Smooth muscle cell (in vitro differentiated cells): Measurements from ENCODE around the gene AK3. TPM values are rescaled to one million over a fixed set of nuclear protein-coding genes. Genes with fewer than 3 reads are reported as not detected.

Source experiments
- DNase-seq: peaks from one replicate; lab custom pipeline; 2025; ENCODE audit not compliant: unreplicated experiment; lab: John Stamatoyannopoulos, UW
- H2AFZ ChIP-seq: fragments of 200-600 bp; sonication (generic); 2 replicates; pipeline ENCODE4 v1.6.0; 2016; ENCODE audit warnings: antibody characterized with exemption, low read depth, mild to moderate bottlenecking
- H3F3A ChIP-seq: fragments of 200-600 bp; sonication (generic); 2 replicates; pipeline ENCODE4 v1.6.0; 2017; ENCODE audit warnings: antibody characterized with exemption, low read depth
- H3K27ac ChIP-seq: fragments of 200-600 bp; sonication (generic); 2 replicates; pipeline ENCODE4 v1.5.1; 2016; ENCODE audit warnings: low read depth, mild to moderate bottlenecking
- H3K27me3 ChIP-seq: fragments of 200-600 bp; sonication (generic); 2 replicates; pipeline ENCODE4 v1.6.1; 2016; ENCODE audit warnings: low read depth, mild to moderate bottlenecking
- H3K36me3 ChIP-seq: fragments of 200-600 bp; sonication (generic); 2 replicates; pipeline ENCODE4 v1.5.1; 2016; ENCODE audit warnings: low read depth
- H3K4me1 ChIP-seq: fragments of 200-600 bp; sonication (generic); 2 replicates; pipeline ENCODE4 v1.5.1; 2016; ENCODE audit warnings: low read depth
- H3K4me2 ChIP-seq: fragments of 200-600 bp; sonication (generic); 2 replicates; pipeline ENCODE4 v1.6.0; 2016; ENCODE audit warnings: mild to moderate bottlenecking
- H3K4me3 ChIP-seq: fragments of 200-600 bp; sonication (generic); 2 replicates; pipeline ENCODE4 v1.5.1; 2016; ENCODE audit warnings: mild to moderate bottlenecking
- H3K79me2 ChIP-seq: fragments of 200-600 bp; sonication (generic); 2 replicates; pipeline ENCODE4 v1.6.0; 2016; ENCODE audit warnings: low read depth, mild to moderate bottlenecking
- H3K9ac ChIP-seq: fragments of 200-600 bp; sonication (generic); 2 replicates; pipeline ENCODE4 v1.6.0; 2016; ENCODE audit warnings: low read depth
- H3K9me3 ChIP-seq: fragments of 200-600 bp; sonication (generic); replicated peaks from 2 replicates; pipeline ENCODE4 v1.5.1; 2016; ENCODE audit warnings: low read depth
- H4K20me1 ChIP-seq: fragments of 200-600 bp; sonication (generic); 2 replicates; pipeline ENCODE4 v1.6.0; 2016; ENCODE audit warnings: low read depth
- CTCF ChIP-seq: fragments of 200-600 bp; sonication (generic); IDR thresholded peaks from 2 replicates; pipeline ENCODE4 v1.5.1; 2017; ENCODE audit warnings: borderline replicate concordance, mild to moderate bottlenecking, antibody characterized with exemption; ENCODE audit not compliant: insufficient read depth, poor library complexity, severe bottlenecking
- WGBS: methylation state at CpG from one replicate; pipeline ENCODE4 v1.1.7; 2016; ENCODE audit warnings: low lambda C conversion rate; 5-methylcytosine and 5-hydroxymethylcytosine counted together
- polyA plus RNA-seq: library from polyadenylated mRNA; unstranded; fragments of >200 nt; fragmentation: Nextera tagmentation; extraction: Ambion mirVana; gene quantifications from 2 replicates; pipeline ENCODE4 v1.2.1, GENCODE V29; 2016
- total RNA-seq: library from RNA; depleted of rRNA; stranded (reverse); fragments of >200 nt; gene quantifications from 2 replicates; pipeline ENCODE4 v1.2.3, GENCODE V29; 2014

The AK3 gene
- total and polyA plus RNA-seq, 2 experiments from 2014 or later, result 28.7 to 49.3 TPM

DNA sequence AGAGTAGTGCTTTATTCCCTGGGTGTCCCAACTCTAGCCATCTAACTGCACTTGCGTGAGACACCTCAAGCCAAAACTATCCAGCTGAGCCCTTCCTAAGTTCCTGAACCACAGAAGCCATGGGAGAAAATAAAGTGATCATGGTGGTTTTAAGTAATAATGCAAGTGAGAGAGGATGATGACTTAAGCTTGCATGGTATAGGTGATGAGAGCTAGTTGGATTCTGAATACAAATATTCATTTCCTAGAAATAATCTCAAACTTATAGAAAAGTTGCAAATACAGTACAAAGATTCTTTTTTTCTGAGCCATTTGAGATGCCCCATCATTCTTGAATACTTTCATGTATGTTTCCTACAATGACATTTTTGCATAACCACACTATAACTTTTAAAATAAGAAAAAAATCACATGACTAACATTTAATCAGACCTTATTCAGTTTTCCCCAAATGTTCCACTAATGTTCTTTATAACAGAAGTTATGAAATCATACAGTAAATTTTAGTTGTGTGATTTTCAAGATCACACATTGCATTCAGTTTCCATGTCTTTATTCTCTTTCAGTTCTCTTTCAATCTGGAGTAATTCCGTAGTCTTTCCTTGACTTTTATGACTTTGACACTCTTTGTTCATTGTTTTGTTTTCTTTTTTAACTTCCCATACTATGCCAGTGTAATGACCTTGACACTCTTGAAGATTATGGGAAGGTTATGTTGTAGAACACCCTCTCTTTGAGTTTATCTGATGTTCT is 5.5 kb upstream of the AK3 start:
- Histone ChIP-seq H3K27ac (no peak overlapping the region), H2AFZ (no peak overlapping the region), H3K36me3 (no peaks in the 10 kb centered on the region), H3K9me3 (no peaks in the 10 kb centered on the region), H3K4me3 (no peak overlapping the region), H3K4me1 (no peaks in the 10 kb centered on the region), H3K9ac (no peak overlapping the region), H3K27me3 (no peaks in the 10 kb centered on the region), H3K4me2 (no peak overlapping the region), H3K79me2 (no peaks in the 10 kb centered on the region), H3F3A (peaks cover 4% of the 10 kb centered on the region), H4K20me1 (no peaks in the 10 kb centered on the region)
- DNase-seq, result no peak
- WGBS, result 96% methylated on average over 2 of the region's 2 CpGs
- TF ChIP-seq CTCF, result no peak

- Histone ChIP-seq H3K27me3 (no peaks in the 10 kb centered on the region), H4K20me1 (no peaks in the 10 kb centered on the region), H3K9ac (no peak overlapping the region), H3K4me2 (no peak overlapping the region), H2AFZ (peak overlapping the region; percentile 44), H3K36me3 (no peaks in the 10 kb centered on the region), H3K27ac (peak overlapping the region; percentile 13), H3F3A (peaks cover 4% of the 10 kb centered on the region), H3K79me2 (peaks cover 14% of the 10 kb centered on the region), H3K4me1 (peaks cover 6% of the 10 kb centered on the region), H3K4me3 (no peak overlapping the region), H3K9me3 (no peaks in the 10 kb centered on the region)
- 63% methylated on average over 5 of the region's 5 CpGs for WGBS
- no peak for DNase-seq
- TF ChIP-seq CTCF, result no peak
These were observed 2.3 kb upstream of the AK3 start for GRCh38 chr9:4743131-4743875.

DNA sequence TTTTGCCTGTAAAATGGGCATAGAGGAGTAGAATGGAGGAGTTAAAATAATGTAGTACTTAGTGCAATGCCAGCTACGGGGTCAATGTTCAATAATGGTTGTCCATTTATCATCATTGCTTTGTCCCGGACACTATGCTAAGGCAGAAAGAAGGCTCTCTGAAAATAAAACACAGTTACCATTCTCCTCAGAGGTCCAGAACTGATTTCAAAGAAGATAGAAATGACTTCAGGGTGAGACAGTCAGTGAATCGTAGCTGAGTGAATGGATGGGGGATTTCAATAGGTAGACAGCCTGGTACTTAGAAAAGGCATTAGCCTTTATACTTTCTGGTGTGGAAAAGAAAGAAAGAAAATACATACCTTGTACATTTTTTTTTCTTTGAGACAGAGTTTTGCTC is 1.2 kb upstream of the AK3 start:
- no peak overlapping the region for H3K27ac ChIP-seq
- H3K4me1 ChIP-seq, result peaks cover 6% of the 10 kb centered on the region
- H3K9me3 ChIP-seq, result no peaks in the 10 kb centered on the region
- no peak for TF ChIP-seq CTCF
- peak overlapping the region; percentile 87 for H2AFZ ChIP-seq
- H4K20me1 ChIP-seq, result no peaks in the 10 kb centered on the region
- peak overlapping the region; percentile 84 for H3K4me2 ChIP-seq
- no peak overlapping the region for H3K9ac ChIP-seq
- H3K36me3 ChIP-seq, result no peaks in the 10 kb centered on the region
- DNase-seq, result no peak
- 59% methylated on average over 3 of the region's 3 CpGs for WGBS
- peak overlapping the region; percentile 72 for H3K4me3 ChIP-seq
- no peaks in the 10 kb centered on the region for H3K27me3 ChIP-seq
- peaks cover 23% of the 10 kb centered on the region for H3K79me2 ChIP-seq
- H3F3A ChIP-seq, result peaks cover 4% of the 10 kb centered on the region
